ENCODE measurements around the gene UGT1A8.

UGT1A8 gene

GRCh38 chr2:233803292-233803911 is 186.0 kb downstream of the UGT1A8 start:
- no peak for DNase-seq

DNA sequence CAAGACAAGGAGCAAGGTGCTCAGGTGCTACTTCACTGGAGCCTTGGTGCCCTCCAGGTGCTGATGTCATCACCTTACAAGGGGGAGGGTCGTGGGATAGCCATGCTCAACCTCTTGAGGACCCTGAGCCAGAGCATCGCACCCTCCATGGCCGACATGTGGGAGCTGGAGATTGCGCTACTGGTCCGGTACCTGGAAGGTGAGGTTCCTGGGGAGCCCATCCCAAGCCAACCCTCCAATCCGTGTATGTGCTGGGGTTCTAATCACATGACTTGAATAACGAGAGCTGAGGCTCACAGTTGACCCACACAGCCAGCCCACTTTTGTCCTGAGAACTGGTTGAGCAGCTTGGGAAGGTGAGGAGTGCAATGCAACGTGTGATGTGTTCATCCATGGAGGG is 186.6 kb downstream of the UGT1A8 start:
- no peak for DNase-seq

GRCh38 chr2:233807215-233807865 is 189.9 kb downstream of the UGT1A8 start:
- DNase-seq, result no peak

- no peak for DNase-seq
Measured at GRCh38 chr2:233807966-233808935, 190.8 kb downstream of the UGT1A8 start.

DNA sequence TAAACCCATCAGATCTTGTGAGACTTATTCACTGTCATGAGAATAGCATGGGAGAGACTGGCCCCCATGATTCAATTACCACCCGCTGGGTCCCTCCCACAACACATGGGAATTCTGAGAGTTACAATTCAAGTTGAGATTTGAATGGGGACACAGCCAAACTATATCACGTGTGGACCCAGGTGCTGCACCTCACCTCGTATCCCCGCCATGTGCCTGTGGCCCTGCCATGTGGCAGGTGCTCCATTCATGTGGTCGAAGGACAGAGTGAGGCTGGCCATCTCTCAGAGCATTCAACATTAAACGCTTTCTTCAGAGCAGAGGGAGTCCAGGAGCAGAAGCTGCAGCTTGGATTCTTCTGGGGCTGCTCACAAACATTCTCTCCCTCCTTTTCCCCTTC is 193.0 kb downstream of the UGT1A8 start:
- no peak for DNase-seq

DNA sequence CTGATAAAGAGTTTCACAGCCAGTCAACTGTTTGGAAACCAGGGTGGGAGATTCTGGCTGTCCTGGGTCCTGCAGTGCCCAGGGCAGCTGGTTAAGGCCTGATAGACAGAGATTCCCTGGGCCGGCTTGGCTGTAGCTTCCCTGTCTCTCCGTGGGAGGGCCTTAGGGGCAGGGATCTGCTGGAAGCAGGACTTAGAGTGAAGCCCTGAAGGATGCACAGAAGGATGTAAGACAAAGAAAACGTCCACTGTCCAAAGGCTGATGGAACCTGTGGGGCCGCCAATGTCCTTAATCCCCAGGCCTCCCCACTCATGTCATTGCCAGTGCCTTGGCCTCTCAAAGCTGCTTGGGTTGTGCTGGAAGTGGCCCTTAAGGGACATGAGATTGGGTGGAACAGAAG is 193.7 kb downstream of the UGT1A8 start:
- DNase-seq, result no peak

DNA sequence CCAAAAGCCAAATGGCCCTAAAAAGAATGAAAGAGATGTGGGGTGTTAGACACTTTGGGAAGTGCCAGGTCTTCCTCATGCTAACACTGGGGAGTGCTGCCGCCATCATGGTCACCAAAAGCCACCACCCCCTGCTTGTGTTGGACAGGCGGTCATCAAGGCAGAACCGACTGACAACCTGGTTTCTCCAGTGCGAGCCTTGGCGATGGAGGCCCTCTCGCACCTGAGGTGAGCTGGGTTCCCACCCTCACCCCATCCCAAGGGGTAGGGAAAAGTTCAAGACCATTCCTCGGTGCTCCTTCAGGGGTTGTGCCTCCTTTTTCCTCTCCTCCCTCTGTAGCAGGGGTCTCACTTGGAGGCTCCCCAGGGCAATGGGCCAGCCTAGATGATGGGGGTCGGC is 194.3 kb downstream of the UGT1A8 start:
- DNase-seq, result no peak

- DNase-seq, result no peak
Measured at GRCh38 chr2:233813236-233814055, 196.0 kb downstream of the UGT1A8 start.

DNA sequence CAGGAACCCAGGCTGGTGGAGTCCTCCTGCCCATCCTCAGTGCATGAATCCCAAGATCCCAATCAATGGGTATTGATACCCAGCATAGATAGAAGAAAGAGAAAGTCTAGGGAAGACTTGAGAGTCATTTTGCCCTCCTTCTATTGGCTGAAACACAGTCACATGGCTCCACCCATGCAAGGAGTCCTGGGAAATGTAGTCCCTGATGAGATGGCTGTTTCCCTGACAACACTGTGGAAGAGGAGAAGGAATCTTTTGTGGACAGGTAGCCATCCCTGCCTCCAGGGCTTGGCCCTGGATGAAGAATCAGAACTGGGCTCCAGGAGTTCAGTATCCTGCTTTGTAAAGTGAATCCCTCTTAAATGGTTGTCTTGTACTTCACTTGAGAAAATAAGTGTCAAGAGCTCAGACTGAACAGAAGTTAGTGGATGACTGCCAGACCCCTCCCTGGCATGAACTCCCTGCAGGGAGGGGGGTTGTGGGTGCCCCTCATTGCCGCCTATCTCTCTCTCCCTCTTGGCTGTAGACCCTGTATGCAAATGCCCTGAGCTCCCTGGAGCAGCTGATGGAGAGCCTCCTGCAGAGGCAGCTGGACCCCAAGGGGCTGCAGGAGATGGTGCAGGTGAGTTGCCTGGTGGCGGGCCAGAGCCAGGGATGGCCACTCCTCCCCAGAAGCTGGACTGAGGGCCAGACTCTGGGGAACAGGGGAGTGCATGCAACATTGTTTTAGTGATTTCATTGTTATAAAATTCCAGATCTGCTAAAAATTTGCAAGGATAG is 196.8 kb downstream of the UGT1A8 start:
- no peak for DNase-seq

GRCh38 chr2:233815861-233816260 is 198.4 kb downstream of the UGT1A8 start:
- DNase-seq, result no peak

DNA sequence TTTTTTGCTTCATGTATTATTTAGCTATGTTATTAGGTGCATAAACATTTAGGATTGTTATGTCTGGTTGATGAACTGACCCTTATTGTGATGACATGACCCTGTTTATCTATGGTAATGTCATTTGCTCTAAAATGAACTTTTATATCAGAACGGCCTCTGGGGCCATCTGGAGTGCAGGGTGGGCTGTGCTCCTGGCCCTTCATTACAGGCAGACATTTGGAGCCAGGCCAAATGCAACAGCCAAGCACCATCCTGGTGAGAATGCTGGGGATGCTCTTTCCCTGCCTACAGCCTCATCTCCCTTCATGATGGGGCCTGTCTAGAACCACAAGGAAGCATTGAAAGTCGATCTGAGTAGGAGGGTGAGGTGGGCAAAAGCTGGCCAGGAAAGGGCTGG is 198.9 kb downstream of the UGT1A8 start:
- no peak for DNase-seq

DNA sequence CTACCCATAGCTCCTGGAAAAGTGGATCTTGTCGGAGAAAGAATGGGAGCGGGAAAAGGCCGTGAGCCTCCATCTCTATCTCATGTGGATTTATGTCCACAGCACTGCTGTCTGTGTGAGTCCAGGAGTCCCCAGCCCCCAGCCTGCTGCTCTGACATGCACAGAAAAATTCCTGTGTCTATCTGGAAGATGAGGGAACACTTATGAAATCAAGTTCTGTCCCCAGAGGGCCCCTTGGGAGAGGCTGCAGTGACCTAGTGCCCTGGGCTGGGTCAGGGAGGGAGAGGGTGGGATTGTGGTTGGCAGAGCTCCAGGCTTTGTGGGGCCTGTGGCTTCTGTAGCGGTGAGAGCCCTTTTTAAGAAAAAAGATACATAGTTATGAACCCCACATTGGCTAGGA is 199.3 kb downstream of the UGT1A8 start:
- no peak for DNase-seq

DNA sequence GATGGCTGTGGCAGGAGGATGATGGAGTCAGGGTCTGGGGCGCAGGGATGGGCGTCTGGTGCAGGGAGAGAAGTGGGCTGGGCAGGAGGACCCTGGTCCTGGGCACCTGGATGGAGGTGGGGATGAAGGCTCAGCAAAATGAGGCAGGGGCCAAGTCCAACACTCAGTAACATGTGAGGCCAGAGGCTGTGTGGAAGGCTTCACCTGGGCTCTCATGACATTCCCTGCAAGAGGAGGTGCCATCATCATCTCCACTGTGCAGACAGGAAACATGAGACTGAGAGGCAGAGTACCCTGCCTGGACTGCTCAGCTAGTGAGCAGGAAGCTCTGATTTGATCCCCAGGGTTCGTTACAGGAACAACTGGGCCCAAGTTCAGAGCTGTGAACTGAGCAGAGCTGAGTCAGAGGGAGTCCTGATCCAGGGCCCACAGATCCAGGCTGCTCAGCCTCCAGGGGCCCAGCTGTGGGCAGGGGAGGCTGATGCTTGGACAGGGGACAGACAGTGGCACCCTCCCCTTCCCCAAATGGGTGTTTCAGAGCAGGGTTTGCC is 200.0 kb downstream of the UGT1A8 start:
- DNase-seq, result no peak

- DNase-seq, result no peak
Measured at GRCh38 chr2:233817995-233818638, 200.7 kb downstream of the UGT1A8 start.

- no peak for DNase-seq
Measured at GRCh38 chr2:233818639-233819621, 201.5 kb downstream of the UGT1A8 start.

GRCh38 chr2:233819884-233820773 is 202.7 kb downstream of the UGT1A8 start:
- DNase-seq, result no peak

DNA sequence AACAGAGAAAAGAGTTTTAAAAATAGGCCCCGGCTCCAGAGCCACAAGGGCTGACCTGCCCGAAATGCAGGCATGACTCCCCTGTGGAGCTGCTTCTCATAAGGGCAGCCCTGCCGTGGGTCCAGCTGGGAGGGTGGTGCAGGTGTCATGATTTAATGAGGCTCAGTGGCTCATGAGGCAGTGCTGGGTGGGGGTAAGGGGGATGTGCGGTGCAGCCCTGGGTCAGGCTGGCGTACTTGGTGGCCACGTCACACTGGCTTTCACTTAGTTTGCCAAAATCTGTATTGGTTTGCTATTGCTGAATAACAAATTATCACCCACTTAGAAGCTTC is 203.3 kb downstream of the UGT1A8 start:
- DNase-seq, result no peak

- DNase-seq, result no peak
Measured at GRCh38 chr2:233821196-233821595, 203.8 kb downstream of the UGT1A8 start.

GRCh38 chr2:233821709-233822100 is 204.3 kb downstream of the UGT1A8 start:
- no peak for DNase-seq
